K562 (cell line): ENCODE measurements around the gene HOXA13. TPM values are rescaled to one million over a fixed set of nuclear protein-coding genes. Genes with fewer than 3 reads are reported as not detected.

Experiments
- ATAC-seq: fragments of 200-7000 bp; cut with Tn5 transposase; 3 replicates; pipeline ENCODE4 v1.9.1; 2020; ENCODE audit warnings: moderate library complexity
- BruUV-seq: library from RNA; stranded (reverse); fragments of 400-500 nt; replicated peaks from 2 replicates; lab custom pipeline; 2021; lab: Mats Ljungman, UMichigan
- CTCF ChIA-PET: fragments of 300-600 bp; formaldehyde crosslinking; extraction: SDS; loops from one replicate; lab custom pipeline; 2021; ENCODE audit warnings: low intra/inter-chr PET ratio; lab: Yijun Ruan, JAX
- POLR2A ChIA-PET: fragments of 300-600, 350-650 bp; sonication (Branson Sonifier 250); formaldehyde crosslinking; extraction: SDS; loops from one replicate; lab custom pipeline; 2021; ENCODE audit warnings: antibody characterized with exemption, inconsistent platforms; lab: Yijun Ruan, JAX
- DNase-seq, 4 experiments: peaks; one replicate each; pipeline versions ENCODE4 v3.0.0 to v3.0.0-alpha.2; 2011 to 2018; ENCODE audit warnings: low spot score in 3 of 4, mixed read lengths in 3 of 4; ENCODE audit errors: extremely low read depth in 1 of 4
- FAIRE-seq: peaks from 2 replicates; lab custom pipeline; 2011; peaks lifted over from hg19 to GRCh38; lab: Jason Lieb, UNC
- H2AFZ ChIP-seq: 2 replicates; pipeline ENCODE4 v1.6.0; 2011; ENCODE audit warnings: low read depth, low read length, control low read depth, inconsistent platforms
- H3K27ac ChIP-seq: fragments of 200-600 bp; 3 replicates; pipeline ENCODE4 v1.8.0; 2011; ENCODE audit warnings: low read depth, mild to moderate bottlenecking, control low read depth, inconsistent platforms, low read length, moderate library complexity, mixed read lengths; ENCODE audit errors: extremely low read depth
- H3K27me3 ChIP-seq, 2 experiments: fragments of 300-600 bp in 1 of 2; 2 replicates in 1 of 2; 3 replicates in 1 of 2; pipeline versions ENCODE4 v1.6.0 to v1.8.0; 2011; ENCODE audit warnings: inconsistent platforms in 2 of 2, low read length in 2 of 2, mild to moderate bottlenecking in 1 of 2, mixed read lengths in 1 of 2, moderate library complexity in 1 of 2; ENCODE audit not compliant: control insufficient read depth in 2 of 2, insufficient read depth in 2 of 2
- H3K36me3 ChIP-seq: fragments of 300-600 bp; 3 replicates; pipeline ENCODE4 v1.8.0; 2011; ENCODE audit warnings: mild to moderate bottlenecking, low read length, inconsistent platforms; ENCODE audit not compliant: control insufficient read depth, insufficient read depth
- H3K4me1 ChIP-seq, 2 experiments: fragments of 200-600 bp in 1 of 2; replicated peaks in 1 of 2; 2 replicates in 1 of 2; 3 replicates in 1 of 2; pipeline versions ENCODE4 v1.5.1 to v1.8.0; 2011; ENCODE audit warnings: inconsistent platforms in 2 of 2, low read length in 2 of 2, mild to moderate bottlenecking in 1 of 2, mixed read lengths in 1 of 2, moderate library complexity in 1 of 2; ENCODE audit not compliant: control insufficient read depth in 2 of 2, insufficient read depth in 2 of 2
- H3K4me2 ChIP-seq: 2 replicates; pipeline ENCODE4 v1.6.1; 2011; ENCODE audit warnings: low read length, control low read depth, inconsistent platforms, mixed read lengths; ENCODE audit not compliant: insufficient read depth
- H3K4me3 ChIP-seq: fragments of 200-600 bp; sonication (generic), shearing (Covaris generic); 2 replicates; pipeline ENCODE4 v1.5.1; 2016; ENCODE audit warnings: control low read depth, inconsistent platforms
- H3K79me2 ChIP-seq: fragments of 200-600 bp; 3 replicates; pipeline ENCODE4 v1.8.0; 2011; ENCODE audit warnings: low read length, inconsistent platforms; ENCODE audit not compliant: control insufficient read depth, insufficient read depth
- H3K9ac ChIP-seq, 2 experiments: 2 replicates each; pipeline versions ENCODE4 v1.6.0 to v1.6.1; 2011; ENCODE audit warnings: low read depth in 2 of 2, low read length in 2 of 2, control low read depth in 1 of 2, inconsistent platforms in 1 of 2, mild to moderate bottlenecking in 1 of 2, mixed read lengths in 1 of 2; ENCODE audit not compliant: insufficient read depth in 1 of 2
- H3K9me1 ChIP-seq: one replicate; pipeline ENCODE4 v1.6.0; 2011; ENCODE audit warnings: inconsistent platforms, mild to moderate bottlenecking, low read length, moderate library complexity; ENCODE audit not compliant: control insufficient read depth, insufficient read depth
- H3K9me3 ChIP-seq: replicated peaks from 2 replicates; pipeline ENCODE4 v1.5.1; 2011; ENCODE audit warnings: low read depth, low read length, inconsistent platforms; ENCODE audit not compliant: control insufficient read depth, insufficient read depth
- H4K20me1 ChIP-seq: replicated peaks from 2 replicates; pipeline ENCODE4 v1.6.1; 2011; ENCODE audit warnings: low read length, inconsistent platforms, mixed read lengths; ENCODE audit not compliant: control insufficient read depth, insufficient read depth
- ARID1B ChIP-seq: fragments of 450-650 bp; IDR thresholded peaks from 2 replicates; pipeline ENCODE4 v1.6.1; 2016; ENCODE audit warnings: antibody characterized with exemption, mild to moderate bottlenecking, inconsistent platforms
- GATAD2A ChIP-seq: fragments of 450-650 bp; IDR thresholded peaks from 2 replicates; pipeline ENCODE4 v1.6.1; 2017
- HNRNPK ChIP-seq: fragments of 200-400 bp; formaldehyde crosslinking; IDR thresholded peaks from one replicate; pipeline ENCODE4 v1.6.1; 2018; ENCODE audit warnings: mild to moderate bottlenecking, low read depth, low read length; ENCODE audit not compliant: poor library complexity, severe bottlenecking
- KDM4B ChIP-seq, 2 experiments: fragments of 450-650 bp in 1 of 2; sonication (generic) in 1 of 2; IDR thresholded peaks; 2 replicates each; pipeline ENCODE4 v1.6.1; 2016 to 2017; ENCODE audit warnings: borderline replicate concordance in 2 of 2, antibody characterized with exemption in 1 of 2, low read depth in 1 of 2, mild to moderate bottlenecking in 1 of 2
- TARDBP ChIP-seq: fragments of 450-650 bp; IDR thresholded peaks from 2 replicates; pipeline ENCODE4 v1.6.1; 2016
- TBP ChIP-seq: optimal IDR thresholded peaks from 2 replicates; pipeline ENCODE3; 2011; ENCODE audit warnings: low read depth, low read length, improper control_type of control experiment
- THRAP3 ChIP-seq: fragments of 450-650 bp; IDR thresholded peaks from 2 replicates; pipeline ENCODE4 v1.6.1; 2016; ENCODE audit warnings: mild to moderate bottlenecking, inconsistent platforms, borderline replicate concordance
- TSC22D4 ChIP-seq: fragments of 450-650 bp; IDR thresholded peaks from 2 replicates; pipeline ENCODE4 v1.6.1; 2016; ENCODE audit warnings: missing genetic modification characterization, missing biosample characterization, control low read depth
- ZNF551 ChIP-seq: fragments of 250-450 bp; sonication (Bioruptor Pico); IDR thresholded peaks from 2 replicates; pipeline ENCODE4 v1.5.0; 2021; ENCODE audit warnings: mild to moderate bottlenecking, moderate library complexity
- WGBS: fragments of 100-300 bp; shearing (Covaris generic); methylation state at CpG from one replicate; pipeline ENCODE4 v1.1.6; 2016; ENCODE audit warnings: low coverage, mixed read lengths; ENCODE audit not compliant: insufficient coverage; ENCODE audit errors: missing lambda C conversion rate; 5-methylcytosine and 5-hydroxymethylcytosine counted together
- in situ Hi-C: fragments of 300-500 bp; cut with MboI; formaldehyde crosslinking; loops from 4 replicates; pipeline ENCODE4 v1.15.0; 2018; ENCODE audit warnings: inconsistent platforms, mixed read lengths
- intact Hi-C: fragments of 100-400 bp; cut with micrococcal nuclease; formaldehyde crosslinking; loops from 2 replicates; pipeline ENCODE4 v1.14.2; 2022
- polyA plus RNA-seq, 8 experiments: library from polyadenylated mRNA; depleted of rRNA in 4 of 8; stranded (reverse) in 5 of 8; unstranded in 3 of 8; fragments of >200 nt; fragmentation: Nextera tagmentation in 2 of 8; fragmentation: Illumina TruSeq in 1 of 8; extraction: Ambion mirVana in 2 of 8; extraction: Trizol in 1 of 8; gene quantifications; 2 replicates each; pipeline versions ENCODE4 v1.2.1 to v1.2.3, GENCODE V29; 2011 to 2014; ENCODE audit warnings: inconsistent platforms in 1 of 8, missing spikeins in 1 of 8
- total RNA-seq, 7 experiments: library from RNA; depleted of rRNA in 6 of 7; stranded (reverse); fragments of >200 nt in 6 of 7; fragmentation: Illumina TruSeq in 2 of 7; extraction: Trizol in 2 of 7; gene quantifications; 2 replicates each; pipeline versions ENCODE4 v1.2.1 to v1.2.3, GENCODE V29; 2011 to 2021; ENCODE audit warnings: low replicate concordance in 1 of 7
- TF ChIP-seq, protein P1 (sequence below): sonication (generic); formaldehyde crosslinking; IDR thresholded peaks from 2 replicates; pipeline ENCODE4 v1.8.1; 2023; ENCODE audit warnings: missing genetic modification reagents, mild to moderate bottlenecking, borderline replicate concordance
- TF ChIP-seq, protein P2 (sequence below): IDR thresholded peaks from 2 replicates; pipeline ENCODE4 v1.6.1; 2012; ENCODE audit warnings: low read depth, low read length, improper control_type of control experiment, borderline replicate concordance
- TF ChIP-seq, protein P3 (sequence below): sonication (generic); formaldehyde crosslinking; IDR thresholded peaks from 2 replicates; pipeline ENCODE4 v1.8.1; 2022; ENCODE audit warnings: missing genetic modification reagents
- TF ChIP-seq, protein P4 (sequence below): sonication (generic); formaldehyde crosslinking; IDR thresholded peaks from 2 replicates; pipeline ENCODE4 v1.8.0; 2022; ENCODE audit warnings: missing genetic modification reagents, mild to moderate bottlenecking, borderline replicate concordance

The HOXA13 gene
- total and polyA plus RNA-seq, 9 of the 15 experiments (the other 6 are each of a cell fraction or from before 2014, with no cell fraction given) = not detected

DNA sequence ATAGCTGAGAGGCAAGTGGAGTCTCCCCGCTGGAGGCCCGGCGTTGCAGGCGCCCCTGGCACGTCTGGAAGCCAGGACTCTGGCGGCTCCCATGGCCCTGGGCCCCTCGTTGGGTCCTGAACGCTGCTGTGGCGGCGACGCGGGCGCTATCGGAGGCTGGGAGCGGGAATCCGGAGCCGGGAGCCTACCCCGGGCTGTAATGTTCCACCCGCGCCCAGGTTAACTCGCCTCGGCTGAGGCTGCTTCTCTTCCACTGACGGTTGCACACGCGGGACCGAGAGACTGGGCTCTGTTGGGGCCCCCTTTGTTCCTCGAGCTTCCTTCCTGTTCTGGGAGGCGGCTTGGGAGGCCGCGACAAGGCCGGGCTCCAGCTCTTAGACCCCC, 55.1 kb downstream of the HOXA13 start:
- H3K36me3 ChIP-seq = no peaks in the 10 kb centered on the region
- intact Hi-C loops (no loop called here), in situ Hi-C loops (loop anchor here (10.0 kb wide), 1 partner anchor 290 kb away; no protein-coding TSS in a partner anchor)
- H3K27me3 ChIP-seq = peaks cover 30 to 88% of the 10 kb centered on the region in 2 experiments
- no peaks in the 10 kb centered on the region for H3K79me2 ChIP-seq
- peaks cover 0 to 14% of the 10 kb centered on the region in 2 experiments; a peak in 2 of 5 replicates for H3K4me1 ChIP-seq
- H3K4me2 ChIP-seq = no peak overlapping the region
- H2AFZ ChIP-seq = no peak overlapping the region
- no peak overlapping the region for H3K9ac ChIP-seq
- WGBS = 13% methylated on average over 25 of the region's 31 CpGs
- no TSS peak for BruUV-seq
- CTCF ChIA-PET = no interaction called here
- H3K27ac ChIP-seq = no peak overlapping the region
- H3K9me3 ChIP-seq = no peaks in the 10 kb centered on the region
- POLR2A ChIA-PET = interaction anchor here (0.7 kb wide), 1 partner anchor 469 kb away, joined by 4 read pairs; no protein-coding TSS in a partner anchor
- DNase-seq (no peak), FAIRE-seq (no peak), ATAC-seq (no peak)
- H4K20me1 ChIP-seq = no peaks in the 10 kb centered on the region
- no peaks in the 10 kb centered on the region for H3K9me1 ChIP-seq
- H3K4me3 ChIP-seq = no peak overlapping the region
- TF ChIP-seq, protein P1, sequence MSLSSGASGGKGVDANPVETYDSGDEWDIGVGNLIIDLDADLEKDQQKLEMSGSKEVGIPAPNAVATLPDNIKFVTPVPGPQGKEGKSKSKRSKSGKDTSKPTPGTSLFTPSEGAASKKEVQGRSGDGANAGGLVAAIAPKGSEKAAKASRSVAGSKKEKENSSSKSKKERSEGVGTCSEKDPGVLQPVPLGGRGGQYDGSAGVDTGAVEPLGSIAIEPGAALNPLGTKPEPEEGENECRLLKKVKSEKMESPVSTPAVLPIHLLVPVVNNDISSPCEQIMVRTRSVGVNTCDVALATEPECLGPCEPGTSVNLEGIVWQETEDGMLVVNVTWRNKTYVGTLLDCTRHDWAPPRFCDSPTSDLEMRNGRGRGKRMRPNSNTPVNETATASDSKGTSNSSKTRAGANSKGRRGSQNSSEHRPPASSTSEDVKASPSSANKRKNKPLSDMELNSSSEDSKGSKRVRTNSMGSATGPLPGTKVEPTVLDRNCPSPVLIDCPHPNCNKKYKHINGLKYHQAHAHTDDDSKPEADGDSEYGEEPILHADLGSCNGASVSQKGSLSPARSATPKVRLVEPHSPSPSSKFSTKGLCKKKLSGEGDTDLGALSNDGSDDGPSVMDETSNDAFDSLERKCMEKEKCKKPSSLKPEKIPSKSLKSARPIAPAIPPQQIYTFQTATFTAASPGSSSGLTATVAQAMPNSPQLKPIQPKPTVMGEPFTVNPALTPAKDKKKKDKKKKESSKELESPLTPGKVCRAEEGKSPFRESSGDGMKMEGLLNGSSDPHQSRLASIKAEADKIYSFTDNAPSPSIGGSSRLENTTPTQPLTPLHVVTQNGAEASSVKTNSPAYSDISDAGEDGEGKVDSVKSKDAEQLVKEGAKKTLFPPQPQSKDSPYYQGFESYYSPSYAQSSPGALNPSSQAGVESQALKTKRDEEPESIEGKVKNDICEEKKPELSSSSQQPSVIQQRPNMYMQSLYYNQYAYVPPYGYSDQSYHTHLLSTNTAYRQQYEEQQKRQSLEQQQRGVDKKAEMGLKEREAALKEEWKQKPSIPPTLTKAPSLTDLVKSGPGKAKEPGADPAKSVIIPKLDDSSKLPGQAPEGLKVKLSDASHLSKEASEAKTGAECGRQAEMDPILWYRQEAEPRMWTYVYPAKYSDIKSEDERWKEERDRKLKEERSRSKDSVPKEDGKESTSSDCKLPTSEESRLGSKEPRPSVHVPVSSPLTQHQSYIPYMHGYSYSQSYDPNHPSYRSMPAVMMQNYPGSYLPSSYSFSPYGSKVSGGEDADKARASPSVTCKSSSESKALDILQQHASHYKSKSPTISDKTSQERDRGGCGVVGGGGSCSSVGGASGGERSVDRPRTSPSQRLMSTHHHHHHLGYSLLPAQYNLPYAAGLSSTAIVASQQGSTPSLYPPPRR (CRISPR knock-in tag) = no peak
- no peak for TF ChIP-seq ARID1B
- TF ChIP-seq, protein P2, sequence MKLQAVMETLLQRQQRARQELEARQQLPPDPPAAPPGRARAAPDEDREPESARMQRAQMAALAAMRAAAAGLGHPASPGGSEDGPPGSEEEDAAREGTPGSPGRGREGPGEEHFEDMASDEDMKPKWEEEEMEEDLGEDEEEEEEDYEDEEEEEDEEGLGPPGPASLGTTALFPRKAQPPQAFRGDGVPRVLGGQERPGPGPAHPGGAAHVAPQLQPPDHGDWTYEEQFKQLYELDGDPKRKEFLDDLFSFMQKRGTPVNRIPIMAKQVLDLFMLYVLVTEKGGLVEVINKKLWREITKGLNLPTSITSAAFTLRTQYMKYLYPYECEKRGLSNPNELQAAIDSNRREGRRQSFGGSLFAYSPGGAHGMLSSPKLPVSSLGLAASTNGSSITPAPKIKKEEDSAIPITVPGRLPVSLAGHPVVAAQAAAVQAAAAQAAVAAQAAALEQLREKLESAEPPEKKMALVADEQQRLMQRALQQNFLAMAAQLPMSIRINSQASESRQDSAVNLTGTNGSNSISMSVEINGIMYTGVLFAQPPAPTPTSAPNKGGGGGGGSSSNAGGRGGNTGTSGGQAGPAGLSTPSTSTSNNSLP = no peak
- TF ChIP-seq KDM4B (IDR thresholded peaks at IDR 0.05; ENCODE audit: borderline replicate concordance in 2 of 2, low read depth in 1 of 2) = no peak
- TF ChIP-seq TARDBP = no peak
- TF ChIP-seq, protein P3, sequence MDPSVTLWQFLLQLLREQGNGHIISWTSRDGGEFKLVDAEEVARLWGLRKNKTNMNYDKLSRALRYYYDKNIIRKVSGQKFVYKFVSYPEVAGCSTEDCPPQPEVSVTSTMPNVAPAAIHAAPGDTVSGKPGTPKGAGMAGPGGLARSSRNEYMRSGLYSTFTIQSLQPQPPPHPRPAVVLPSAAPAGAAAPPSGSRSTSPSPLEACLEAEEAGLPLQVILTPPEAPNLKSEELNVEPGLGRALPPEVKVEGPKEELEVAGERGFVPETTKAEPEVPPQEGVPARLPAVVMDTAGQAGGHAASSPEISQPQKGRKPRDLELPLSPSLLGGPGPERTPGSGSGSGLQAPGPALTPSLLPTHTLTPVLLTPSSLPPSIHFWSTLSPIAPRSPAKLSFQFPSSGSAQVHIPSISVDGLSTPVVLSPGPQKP (CRISPR knock-in tag) = no peak
- TF ChIP-seq TSC22D4 (tag) = no peak
- TF ChIP-seq GATAD2A = no peak
- no peak for TF ChIP-seq TBP
- TF ChIP-seq HNRNPK = no peak
- TF ChIP-seq, protein P4, sequence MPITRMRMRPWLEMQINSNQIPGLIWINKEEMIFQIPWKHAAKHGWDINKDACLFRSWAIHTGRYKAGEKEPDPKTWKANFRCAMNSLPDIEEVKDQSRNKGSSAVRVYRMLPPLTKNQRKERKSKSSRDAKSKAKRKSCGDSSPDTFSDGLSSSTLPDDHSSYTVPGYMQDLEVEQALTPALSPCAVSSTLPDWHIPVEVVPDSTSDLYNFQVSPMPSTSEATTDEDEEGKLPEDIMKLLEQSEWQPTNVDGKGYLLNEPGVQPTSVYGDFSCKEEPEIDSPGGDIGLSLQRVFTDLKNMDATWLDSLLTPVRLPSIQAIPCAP (CRISPR knock-in tag) = no peak
- no peak for TF ChIP-seq THRAP3
- TF ChIP-seq ZNF551 (CRISPR knock-in tag) = no peak
